ENCODE measurements around the gene GSTM5. TPM values are rescaled to one million over a fixed set of nuclear protein-coding genes. Genes with fewer than 3 reads are reported as not detected.
A peak's percentile ranks its signal among the peaks of the same experiment; 100 is the strongest.

The GSTM5 gene
- total and polyA plus RNA-seq, 2 of the 4 experiments (the other 2 are of a cell fraction), result 0.36 to 1.2 TPM

GRCh38 chr1:109757936-109758786, 46.1 kb downstream of the GSTM5 start:
- intact Hi-C loops (cut with micrococcal nuclease), result no loop called here
- H2AFZ ChIP-seq (replicated peaks; ENCODE audit: low read length, poor library complexity), result peak overlapping the region; percentile 14
- no peaks in the 10 kb centered on the region for H3K9me3 ChIP-seq (ENCODE audit: control insufficient read depth, insufficient read depth, low read length)
- no peak overlapping the region for H3K27ac ChIP-seq (ENCODE audit: insufficient read depth, low read length)
- peaks cover 6% of the 10 kb centered on the region for H3K4me1 ChIP-seq (ENCODE audit: control insufficient read depth, insufficient read depth, low read length)
- no peak overlapping the region for H3K4me2 ChIP-seq (ENCODE audit: low read depth, low read length)
- H4K5ac ChIP-seq (ENCODE audit: low read depth, low read length), result no peak overlapping the region
- H2AK9ac ChIP-seq (replicated peaks; ENCODE audit: low read depth, low read length, poor library complexity), result peak overlapping the region; percentile 50
- H3K14ac ChIP-seq (replicated peaks; ENCODE audit: low read depth, low read length), result no peak overlapping the region
- no peak overlapping the region for H2BK5ac ChIP-seq (ENCODE audit: low read depth, low read length, poor library complexity, severe bottlenecking)
- ATAC-seq (ENCODE audit: low read depth), result no peak
- WGBS, 2 experiments (ENCODE audit: extremely low coverage in 2 of 2, insufficient read length in 1 of 2), result 100% methylated on average over 1 of the region's 13 CpGs; no CpG with 5 or more reads in 1 of the 2 experiments
- H3K27me3 ChIP-seq (ENCODE audit: control insufficient read depth, insufficient read depth, low read length), result peaks cover 4% of the 10 kb centered on the region; the same call in 1 of the 2 replicates
- H3K36me3 ChIP-seq (ENCODE audit: control insufficient read depth, insufficient read depth, low read length), result no peaks in the 10 kb centered on the region
- CTCF ChIA-PET, result no interaction called here
- no peak overlapping the region for H3K18ac ChIP-seq (ENCODE audit: low read depth, low read length)
- in situ Hi-C loops (cut with MboI; ENCODE audit: low sequenced_read_pairs), result no loop called here
- H3K4me3 ChIP-seq (ENCODE audit: insufficient read depth, low read depth, low read length), result no peak overlapping the region
- TF ChIP-seq RCOR1 (IDR thresholded peaks at IDR 0.05; ENCODE audit: insufficient replicate concordance, low read length) (no peak), MAFK (IDR thresholded peaks at IDR 0.05; ENCODE audit: low read depth, low read length) (no peak), CHD1 (IDR thresholded peaks at IDR 0.05; ENCODE audit: low read depth, low read length) (no peak), MAZ (IDR thresholded peaks at IDR 0.05; ENCODE audit: borderline replicate concordance, low read depth, low read length) (no peak), CEBPB (IDR thresholded peaks at IDR 0.05; ENCODE audit: low read depth, low read length) (no peak), POLR2A (IDR thresholded peaks at IDR 0.05; ENCODE audit: low read depth, low read length) (no peak), NFE2L2 (IDR thresholded peaks at IDR 0.05; ENCODE audit: low read depth, low read length) (no peak), BHLHE40 (IDR thresholded peaks at IDR 0.05; ENCODE audit: low read depth, low read length) (no peak), ELK1 (IDR thresholded peaks at IDR 0.05; ENCODE audit: borderline replicate concordance, low read depth, low read length) (no peak), FOS (IDR thresholded peaks at IDR 0.05; ENCODE audit: low read depth, low read length) (no peak), RAD21 (IDR thresholded peaks at IDR 0.05; ENCODE audit: low read length) (no peak)
- H4K91ac ChIP-seq (ENCODE audit: insufficient read depth, low read depth, low read length), result no peak overlapping the region
- POLR2A ChIA-PET (ENCODE audit: unreplicated experiment), result no interaction called here
- no peak overlapping the region for H3K9ac ChIP-seq (ENCODE audit: low read depth, low read length)
- H3K23ac ChIP-seq (ENCODE audit: low read depth, low read length), result no peak overlapping the region
- BruUV-seq (replicated peaks), result no TSS peak
- DNase-seq, result no peak
- H4K20me1 ChIP-seq (ENCODE audit: insufficient read depth, low read length), result no peaks in the 10 kb centered on the region
- no peak overlapping the region for H3K4ac ChIP-seq (ENCODE audit: low read depth, low read length)
- H2AK5ac ChIP-seq (ENCODE audit: low read depth, low read length), result no peak overlapping the region
- no peak overlapping the region for H3K56ac ChIP-seq (ENCODE audit: extremely low read depth, insufficient read depth, low read length)
- H3K79me1 ChIP-seq (ENCODE audit: low read depth in 1 of 2, low read length in 2 of 2), result no peaks in the 10 kb centered on the region
- dilution Hi-C loops (cut with HindIII; ENCODE audit: low sequenced_read_pairs, unreplicated experiment), result no loop called here
- peaks cover 8% of the 10 kb centered on the region for H3K9me1 ChIP-seq (ENCODE audit: insufficient read depth, low read length)
- no peak overlapping the region for H2BK15ac ChIP-seq (ENCODE audit: low read depth, low read length)
- no peak overlapping the region for H4K8ac ChIP-seq (ENCODE audit: low read depth in 2 of 2, low read length in 2 of 2)
- H2BK20ac ChIP-seq (ENCODE audit: low read depth, low read length), result no peak overlapping the region
- no peak overlapping the region for H2BK120ac ChIP-seq (ENCODE audit: low read depth, low read length)
